Gastroesophageal sphincter (tissue), 3 donors: ENCODE data around the gene FURIN.

ENCODE experiments used
- CTCF ChIP-seq, 4 experiments: fragments of 200-600 bp in 2 of 4; fragments of 450-650 bp in 2 of 4; sonication (generic) in 1 of 4; IDR thresholded peaks; one replicate each; pipeline ENCODE4 v1.5.1; 2017 to 2019; ENCODE audit warnings: antibody characterized with exemption in 4 of 4, mild to moderate bottlenecking in 2 of 4, moderate library complexity in 2 of 4
- POLR2A ChIP-seq, 2 donors: fragments of 450-650 bp; IDR thresholded peaks; one replicate each; pipeline ENCODE4 v1.6.1; 2017; ENCODE audit warnings: antibody characterized with exemption in 2 of 2, mild to moderate bottlenecking in 2 of 2, moderate library complexity in 1 of 2
- POLR2AphosphoS5 ChIP-seq: sonication (generic); formaldehyde crosslinking; IDR thresholded peaks from one replicate; pipeline ENCODE4 v1.6.1; 2017; ENCODE audit warnings: antibody characterized with exemption

GRCh38 chr15:90871716-90872485, 3.5 kb downstream of the FURIN start:
- TF ChIP-seq POLR2AphosphoS5 (no peak), POLR2A (IDR thresholded peaks at IDR 0.05) (no peak), CTCF (IDR thresholded peaks at IDR 0.05) (no peak)
